A549 (cell line): ENCODE results near the gene AHCYL2. TPM values are rescaled to one million over a fixed set of nuclear protein-coding genes. Genes with fewer than 3 reads are reported as not detected.

Source experiments
- ATAC-seq, 2 experiments: fragments of 200-7000 bp in 1 of 2; fragments of >200 bp in 1 of 2; cut with Nextera tagmentation in 1 of 2; cut with Tn5 transposase in 1 of 2; 3 replicates each; pipeline versions ENCODE4 v1.8.0 to v1.9.1; 2018 to 2020; ENCODE audit warnings: mild to moderate bottlenecking in 1 of 2, moderate library complexity in 1 of 2
- CTCF ChIA-PET: fragments of 300-600 bp; sonication (Branson Sonifier 250); formaldehyde crosslinking; extraction: SDS; loops from one replicate; lab custom pipeline; 2021; ENCODE audit warnings: antibody characterized with exemption, inconsistent platforms; lab: Yijun Ruan, JAX
- POLR2A ChIA-PET: fragments of 350-600 bp; formaldehyde crosslinking; extraction: SDS; loops from one replicate; lab custom pipeline; 2021; ENCODE audit warnings: antibody characterized with exemption, inconsistent platforms; lab: Yijun Ruan, JAX
- DNase-seq, 2 experiments: peaks; one replicate each; pipeline versions ENCODE4 v3.0.0 to v3.0.0-alpha.2; 2011 to 2016; ENCODE audit warnings: low read depth in 1 of 2, low spot score in 1 of 2
- FAIRE-seq: peaks from 2 replicates; lab custom pipeline; 2011; peaks lifted over from hg19 to GRCh38; lab: Jason Lieb, UNC
- H3K27ac ChIP-seq, 2 experiments: fragments of >200 bp; sonication (Bioruptor Twin); formaldehyde crosslinking; 3 replicates each; pipeline ENCODE4 v1.5.1; 2016 to 2017
- H3K4me1 ChIP-seq: fragments of >200 bp; sonication (Bioruptor Twin); formaldehyde crosslinking; 3 replicates; pipeline ENCODE4 v1.6.1; 2016
- H3K4me2 ChIP-seq: fragments of >200 bp; sonication (Bioruptor Twin); formaldehyde crosslinking; 3 replicates; pipeline ENCODE4 v1.6.1; 2016
- H3K4me3 ChIP-seq: fragments of >200 bp; sonication (Bioruptor Twin); formaldehyde crosslinking; 3 replicates; pipeline ENCODE4 v1.5.1; 2016
- H3K9me3 ChIP-seq: fragments of >200 bp; sonication (Bioruptor Twin); formaldehyde crosslinking; 3 replicates; pipeline ENCODE4 v1.6.1; 2016
- BHLHE40 ChIP-seq: IDR thresholded peaks from 2 replicates; pipeline ENCODE4 v1.6.1; 2012; ENCODE audit warnings: low read depth, low read length, inconsistent platforms
- CEBPB ChIP-seq, 2 experiments: fragments of >200 bp in 1 of 2; sonication (Bioruptor Twin) in 1 of 2; formaldehyde crosslinking in 1 of 2; IDR thresholded peaks; 2 replicates each; pipeline ENCODE4 v1.6.1; 2012 to 2016
- ELK1 ChIP-seq: fragments of 150-350 bp; IDR thresholded peaks from 2 replicates; pipeline ENCODE4 v1.6.1; 2014; ENCODE audit warnings: low read depth, mild to moderate bottlenecking, low read length
- EP300 ChIP-seq, 2 experiments: fragments of >200 bp; sonication (Bioruptor Twin); formaldehyde crosslinking; IDR thresholded peaks; 2 replicates in 1 of 2; 3 replicates in 1 of 2; pipeline ENCODE4 v1.6.1; 2016 to 2017
- ESRRA ChIP-seq: fragments of 150-350 bp; IDR thresholded peaks from 2 replicates; pipeline ENCODE4 v1.6.1; 2014; ENCODE audit warnings: mild to moderate bottlenecking, low read length, borderline replicate concordance
- FOXS1 ChIP-seq: fragments of 250-450 bp; sonication (Bioruptor Pico); IDR thresholded peaks from 2 replicates; pipeline ENCODE4 v1.5.0; 2020; ENCODE audit warnings: mild to moderate bottlenecking, moderate library complexity
- JUN ChIP-seq, 2 experiments: fragments of >200 bp; sonication (Bioruptor Twin); formaldehyde crosslinking; IDR thresholded peaks; 2 replicates in 1 of 2; 3 replicates in 1 of 2; pipeline ENCODE4 v1.6.1; 2016 to 2017
- KDM5A ChIP-seq: fragments of 200-600 bp; sonication (generic); IDR thresholded peaks from 2 replicates; pipeline ENCODE4 v1.6.1; 2016; ENCODE audit warnings: antibody characterized with exemption, mild to moderate bottlenecking
- NFE2L2 ChIP-seq: fragments of 150-350 bp; conservative IDR thresholded peaks from 2 replicates; pipeline ENCODE4 v1.6.1; 2014; ENCODE audit warnings: low read length
- NR3C1 ChIP-seq: fragments of >200 bp; sonication (Bioruptor Twin); formaldehyde crosslinking; IDR thresholded peaks from 3 replicates; pipeline ENCODE4 v1.6.1; 2017
- PHF8 ChIP-seq: fragments of 200-600 bp; sonication (generic); IDR thresholded peaks from 2 replicates; pipeline ENCODE4 v1.6.1; 2016; ENCODE audit warnings: low read depth, mild to moderate bottlenecking, antibody characterized with exemption, moderate library complexity, borderline replicate concordance
- POLR2AphosphoS2 ChIP-seq: conservative IDR thresholded peaks from 2 replicates; pipeline ENCODE4 v1.6.1; 2012; ENCODE audit warnings: low read length, improper control_type of control experiment, inconsistent platforms
- RAD21 ChIP-seq, 2 experiments: fragments of >200 bp in 1 of 2; sonication (Bioruptor Twin) in 1 of 2; formaldehyde crosslinking in 1 of 2; IDR thresholded peaks in 1 of 2; conservative IDR thresholded peaks in 1 of 2; 2 replicates in 1 of 2; 3 replicates in 1 of 2; pipeline ENCODE4 v1.6.1; 2012 to 2018; ENCODE audit warnings: inconsistent platforms in 1 of 2
- RARB ChIP-seq: fragments of 250-450 bp; sonication (Bioruptor Pico); IDR thresholded peaks from 2 replicates; pipeline ENCODE4 v1.8.0; 2021; ENCODE audit warnings: mild to moderate bottlenecking, moderate library complexity
- RFX5 ChIP-seq: fragments of 450-650 bp; IDR thresholded peaks from 2 replicates; pipeline ENCODE4 v1.7.1; 2014; ENCODE audit warnings: antibody characterized with exemption, mild to moderate bottlenecking, moderate library complexity
- SMC3 ChIP-seq: fragments of >200 bp; sonication (Bioruptor Twin); formaldehyde crosslinking; IDR thresholded peaks from 3 replicates; pipeline ENCODE4 v1.6.1; 2018; ENCODE audit warnings: inconsistent platforms
- TFCP2L1 ChIP-seq: fragments of 250-450 bp; sonication (Bioruptor Pico); IDR thresholded peaks from 2 replicates; pipeline ENCODE4 v1.5.0; 2021; ENCODE audit warnings: mild to moderate bottlenecking
- USF2 ChIP-seq: fragments of 450-650 bp; IDR thresholded peaks from 2 replicates; pipeline ENCODE4 v1.6.1; 2014; ENCODE audit warnings: antibody characterized with exemption
- ZNF302 ChIP-seq: fragments of 250-450 bp; sonication (Bioruptor Pico); IDR thresholded peaks from 2 replicates; pipeline ENCODE4 v1.9.0; 2021; ENCODE audit warnings: inconsistent platforms, mild to moderate bottlenecking, moderate library complexity
- WGBS: methylation state at CpG from one replicate; pipeline ENCODE4 v1.1.6; 2017; ENCODE audit errors: missing lambda C conversion rate; 5-methylcytosine and 5-hydroxymethylcytosine counted together
- polyA plus RNA-seq, 4 experiments: library from polyadenylated mRNA; depleted of rRNA in 3 of 4; stranded (reverse); fragments of >200 nt; fragmentation: RNase III in 1 of 4; extraction: RNeasy Plus Mini Kit Qiagen cat#74134 plus additional on column Dnase treatment in 1 of 4; gene quantifications; 2 replicates in 3 of 4; 3 replicates in 1 of 4; pipeline ENCODE4 v1.2.3, GENCODE V29; 2011 to 2017
- TF ChIP-seq, protein P1 (sequence below): IDR thresholded peaks from 2 replicates; pipeline ENCODE4 v1.6.1; 2012; ENCODE audit warnings: low read depth, borderline replicate concordance
- TF ChIP-seq, protein P2 (sequence below): fragments of 250-450 bp; sonication (Bioruptor Pico); IDR thresholded peaks from 2 replicates; pipeline ENCODE4 v1.5.0; 2020; ENCODE audit warnings: low read depth, mild to moderate bottlenecking, moderate library complexity
- TF ChIP-seq, protein P3 (sequence below): IDR thresholded peaks from 2 replicates; pipeline ENCODE4 v1.6.1; 2012

AHCYL2 gene
- polyA plus RNA-seq, 2 of the 4 experiments (the other 2 are of a cell fraction): 10.8 to 25.9 TPM

DNA sequence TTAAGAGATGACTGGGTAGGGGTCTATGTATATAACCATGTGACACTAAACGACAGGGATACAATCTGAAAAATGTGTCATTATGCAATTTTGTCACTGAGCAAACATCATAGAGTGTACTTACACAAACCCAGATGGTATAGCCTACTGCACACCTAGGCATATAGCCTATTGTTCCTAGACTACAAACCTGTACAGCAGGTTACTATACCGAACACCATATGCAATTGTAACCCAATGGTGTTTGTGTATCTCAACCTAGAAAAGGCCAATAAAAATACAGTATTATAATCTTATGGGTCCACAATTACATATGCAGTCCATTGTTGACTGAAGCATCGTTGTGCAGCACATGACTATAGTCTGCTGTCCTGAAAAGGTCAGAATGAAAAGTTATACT, 232.3 kb downstream of the AHCYL2 start:
- FAIRE-seq (no peak), ATAC-seq (no peak), DNase-seq (no peak)
- TF ChIP-seq SMC3 (no peak), ZNF302 (no peak), NR3C1 (no peak), BHLHE40 (no peak)
- TF ChIP-seq, protein P1, sequence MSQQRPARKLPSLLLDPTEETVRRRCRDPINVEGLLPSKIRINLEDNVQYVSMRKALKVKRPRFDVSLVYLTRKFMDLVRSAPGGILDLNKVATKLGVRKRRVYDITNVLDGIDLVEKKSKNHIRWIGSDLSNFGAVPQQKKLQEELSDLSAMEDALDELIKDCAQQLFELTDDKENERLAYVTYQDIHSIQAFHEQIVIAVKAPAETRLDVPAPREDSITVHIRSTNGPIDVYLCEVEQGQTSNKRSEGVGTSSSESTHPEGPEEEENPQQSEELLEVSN: no peak
- no peaks in the 10 kb centered on the region for H3K4me1 ChIP-seq
- ChIA-PET CTCF (no interaction called here), POLR2A (no interaction called here)
- H3K27ac ChIP-seq: no peak overlapping the region
- no peak overlapping the region for H3K4me2 ChIP-seq
- WGBS: 64% methylated on average over 3 of the region's 3 CpGs
- no peaks in the 10 kb centered on the region for H3K9me3 ChIP-seq
- H3K4me3 ChIP-seq: no peak overlapping the region

DNA sequence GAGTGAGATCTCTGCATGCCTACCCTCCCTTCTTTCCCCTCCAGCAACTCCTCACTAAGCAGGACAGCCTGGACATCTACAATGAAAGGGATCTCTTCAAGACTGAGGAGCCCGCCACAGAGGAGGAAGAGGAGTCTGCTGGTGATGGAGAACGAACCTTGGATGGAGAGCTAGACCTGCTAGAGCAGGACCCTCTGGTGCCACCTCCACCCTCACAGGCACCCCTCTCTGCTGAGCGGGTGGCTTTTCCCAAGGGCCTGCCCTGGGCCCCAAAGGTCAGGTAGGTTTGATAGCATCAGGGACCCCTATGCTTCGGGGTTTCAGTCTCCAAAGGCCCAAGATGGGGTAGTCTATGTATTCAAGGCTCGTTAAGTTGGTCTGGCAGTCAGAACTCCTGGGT, 233.3 kb downstream of the AHCYL2 start:
- H3K9me3 ChIP-seq: no peaks in the 10 kb centered on the region
- H3K4me3 ChIP-seq: no peak overlapping the region
- H3K4me1 ChIP-seq: no peaks in the 10 kb centered on the region
- no peak for DNase-seq
- ChIA-PET CTCF (interaction anchor here (1.0 to 1.9 kb wide), 2 partner anchors 14 to 240 kb away, joined by 3 to 5 read pairs; no protein-coding TSS in a partner anchor), POLR2A (no interaction called here)
- H3K27ac ChIP-seq: no peak overlapping the region
- H3K4me2 ChIP-seq: no peak overlapping the region
- FAIRE-seq: no peak
- 74% methylated on average over 5 of the region's 5 CpGs for WGBS
- ATAC-seq: no peak
- no peak for TF ChIP-seq TFCP2L1 (CRISPR knock-in tag)
- no peak for TF ChIP-seq CEBPB (IDR thresholded peaks at IDR 0.05)
- TF ChIP-seq RFX5: no peak
- TF ChIP-seq ZNF302: no peak
- no peak for TF ChIP-seq RAD21 (conservative IDR thresholded peaks at IDR 0.05 in 1 of 2, IDR thresholded peaks at IDR 0.05 in 1 of 2)
- no peak for TF ChIP-seq ELK1
- TF ChIP-seq FOXS1 (CRISPR knock-in tag): no peak
- TF ChIP-seq PHF8: no peak
- TF ChIP-seq, protein P2, sequence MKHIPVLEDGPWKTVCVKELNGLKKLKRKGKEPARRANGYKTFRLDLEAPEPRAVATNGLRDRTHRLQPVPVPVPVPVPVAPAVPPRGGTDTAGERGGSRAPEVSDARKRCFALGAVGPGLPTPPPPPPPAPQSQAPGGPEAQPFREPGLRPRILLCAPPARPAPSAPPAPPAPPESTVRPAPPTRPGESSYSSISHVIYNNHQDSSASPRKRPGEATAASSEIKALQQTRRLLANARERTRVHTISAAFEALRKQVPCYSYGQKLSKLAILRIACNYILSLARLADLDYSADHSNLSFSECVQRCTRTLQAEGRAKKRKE (CRISPR knock-in tag): no peak
- no peak for TF ChIP-seq POLR2AphosphoS2
- TF ChIP-seq EP300 (IDR thresholded peaks at IDR 0.05): no peak
- no peak for TF ChIP-seq USF2
- no peak for TF ChIP-seq JUN (IDR thresholded peaks at IDR 0.05)
- no peak for TF ChIP-seq ESRRA
- TF ChIP-seq, protein P3, sequence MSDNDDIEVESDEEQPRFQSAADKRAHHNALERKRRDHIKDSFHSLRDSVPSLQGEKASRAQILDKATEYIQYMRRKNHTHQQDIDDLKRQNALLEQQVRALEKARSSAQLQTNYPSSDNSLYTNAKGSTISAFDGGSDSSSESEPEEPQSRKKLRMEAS: no peak

- FAIRE-seq: no peak
- WGBS: 84% methylated on average over 2 of the region's 2 CpGs
- POLR2A ChIA-PET: no interaction called here
- CTCF ChIA-PET: interaction anchor here (1.3 to 5.6 kb wide), 4 partner anchors 11 to 185 kb away, joined by 3 to 34 read pairs (median 12); no protein-coding TSS in a partner anchor
- H3K4me3 ChIP-seq: no peak overlapping the region
- no peak overlapping the region for H3K4me2 ChIP-seq
- no peak overlapping the region for H3K27ac ChIP-seq
- DNase-seq: no peak
- no peak for ATAC-seq
- H3K4me1 ChIP-seq: no peaks in the 10 kb centered on the region
- no peaks in the 10 kb centered on the region for H3K9me3 ChIP-seq
- TF ChIP-seq RFX5 (no peak), RARB (CRISPR knock-in tag) (no peak), NFE2L2 (no peak), KDM5A (no peak), SMC3 (no peak)
- TF ChIP-seq, protein P3: no peak
- TF ChIP-seq, protein P2 (CRISPR knock-in tag): no peak
- TF ChIP-seq, all 56 proteins: peak for 0
Observed at GRCh38 chr7:129461809-129462208, 237.0 kb downstream of the AHCYL2 start.
